ENCODE results near the gene SLC35F6. TPM values are rescaled to one million over a fixed set of nuclear protein-coding genes. Genes with fewer than 3 reads are reported as not detected.

SLC35F6 gene
- total and polyA plus RNA-seq, 7 donors = 14.8 to 40.2 (median 25.1) TPM

- no peak for TF ChIP-seq CTCF (IDR thresholded peaks at IDR 0.05)
- Histone ChIP-seq H3K27ac (no peak overlapping the region), H3K27me3 (ENCODE audit: insufficient read depth in 3 of 3, low read length in 2 of 3) (no peaks in the 10 kb centered on the region), H3K4me3 (no peak overlapping the region), H3K36me3 (ENCODE audit: insufficient read depth in 1 of 2, low read depth in 1 of 2) (no peaks in the 10 kb centered on the region), H3K9me3 (no peaks in the 10 kb centered on the region), H3K4me1 (no peaks in the 10 kb centered on the region)
- 70 to 75% (median 74%) methylated on average over 6 of the region's 6 CpGs for WGBS, 3 donors
- intact Hi-C loops (cut with DNase I) = no loop called here
- ATAC-seq (no peak), DNase-seq (no peak)
Observed at GRCh38 chr2:26740346-26740745, 23.7 kb upstream of the SLC35F6 start.

- ATAC-seq = peak in 2 of 4 donors; percentile 27 to 36
- no peak for DNase-seq
- Histone ChIP-seq H3K4me1 (no peaks in the 10 kb centered on the region), H3K27me3 (ENCODE audit: insufficient read depth in 3 of 3, low read length in 2 of 3) (no peaks in the 10 kb centered on the region), H3K36me3 (ENCODE audit: insufficient read depth in 1 of 2, low read depth in 1 of 2) (no peaks in the 10 kb centered on the region), H3K27ac (no peak overlapping the region), H3K4me3 (no peak overlapping the region), H3K9me3 (no peaks in the 10 kb centered on the region)
- no peak for TF ChIP-seq CTCF (IDR thresholded peaks at IDR 0.05)
- intact Hi-C loops (cut with DNase I) = no loop called here
- 40 to 48% (median 44%) methylated on average over 8 of the region's 8 CpGs for WGBS, 3 donors
Observed at GRCh38 chr2:26740890-26741302, 23.2 kb upstream of the SLC35F6 start.

GRCh38 chr2:26742048-26742770 is 21.9 kb upstream of the SLC35F6 start:
- ATAC-seq (no peak), DNase-seq (no peak)
- 49 to 71% (median 50%) methylated on average over 14 to 15 of the region's 15 CpGs for WGBS, 3 donors
- no peak overlapping the region for H3K4me3 ChIP-seq
- H3K27ac ChIP-seq = no peak overlapping the region
- H3K36me3 ChIP-seq (ENCODE audit: insufficient read depth in 1 of 2, low read depth in 1 of 2) = no peaks in the 10 kb centered on the region
- no peaks in the 10 kb centered on the region for H3K27me3 ChIP-seq (ENCODE audit: insufficient read depth in 3 of 3, low read length in 2 of 3)
- H3K4me1 ChIP-seq = no peaks in the 10 kb centered on the region
- intact Hi-C loops (cut with DNase I) = no loop called here
- TF ChIP-seq CTCF (IDR thresholded peaks at IDR 0.05) = no peak
- H3K9me3 ChIP-seq = no peaks in the 10 kb centered on the region

- Histone ChIP-seq H3K36me3 (ENCODE audit: insufficient read depth in 1 of 2, low read depth in 1 of 2) (no peaks in the 10 kb centered on the region), H3K27ac (no peak overlapping the region), H3K9me3 (no peaks in the 10 kb centered on the region), H3K4me1 (no peaks in the 10 kb centered on the region), H3K27me3 (ENCODE audit: insufficient read depth in 3 of 3, low read length in 2 of 3) (no peaks in the 10 kb centered on the region), H3K4me3 (no peak overlapping the region)
- ATAC-seq (no peak), DNase-seq (no peak)
- 94 to 98% (median 95%) methylated on average over 3 of the region's 3 CpGs for WGBS, 3 donors
- intact Hi-C loops (cut with DNase I) = no loop called here
- no peak for TF ChIP-seq CTCF (IDR thresholded peaks at IDR 0.05)
Observed at GRCh38 chr2:26743852-26744251, 20.2 kb upstream of the SLC35F6 start.

- H3K4me3 ChIP-seq = no peak overlapping the region
- TF ChIP-seq CTCF (IDR thresholded peaks at IDR 0.05) = no peak
- intact Hi-C loops (cut with DNase I) = loop anchor here (1.0 kb wide), 1 partner anchor 140 kb away; no protein-coding TSS in a partner anchor
- DNase-seq = no peak
- ATAC-seq = no peak
- no peaks in the 10 kb centered on the region for H3K9me3 ChIP-seq
- WGBS, 3 donors = 89 to 92% (median 91%) methylated on average over 3 of the region's 3 CpGs
- no peaks in the 10 kb centered on the region for H3K27me3 ChIP-seq (ENCODE audit: insufficient read depth in 3 of 3, low read length in 2 of 3)
- no peaks in the 10 kb centered on the region for H3K36me3 ChIP-seq (ENCODE audit: insufficient read depth in 1 of 2, low read depth in 1 of 2)
- no peaks in the 10 kb centered on the region for H3K4me1 ChIP-seq
- no peak overlapping the region for H3K27ac ChIP-seq
Observed at GRCh38 chr2:26744953-26745352, 19.1 kb upstream of the SLC35F6 start.
